PFSK-1 (cell line): ENCODE results near the gene FAAP20.

Experiments
- POLR2AphosphoS5 ChIP-seq: IDR thresholded peaks from 2 replicates; pipeline ENCODE4 v1.6.1; 2012; ENCODE audit warnings: low read depth, mild to moderate bottlenecking, control low read depth, low read length, moderate library complexity
- REST ChIP-seq, 2 experiments: IDR thresholded peaks; 2 replicates each; pipeline versions ENCODE4 v1.6.1 to v1.8.0; 2011 to 2012; ENCODE audit warnings: low read depth in 2 of 2, low read length in 2 of 2, control low read depth in 1 of 2, inconsistent platforms in 1 of 2, mild to moderate bottlenecking in 1 of 2, moderate library complexity in 1 of 2; ENCODE audit not compliant: insufficient read depth in 1 of 2

GRCh38 chr1:2184531-2184930 lies 10.0 kb downstream of the FAAP20 start:
- TF ChIP-seq POLR2AphosphoS5: no peak
- no peak for TF ChIP-seq REST (IDR thresholded peaks at IDR 0.05; ENCODE audit: insufficient read depth in 1 of 2, low read depth in 2 of 2, low read length in 2 of 2)
